ENCODE measurements around the gene RBM14. TPM values are rescaled to one million over a fixed set of nuclear protein-coding genes. Genes with fewer than 3 reads are reported as not detected.

RBM14 gene
- total and polyA plus RNA-seq, 9 of the 15 experiments (the other 6 are each of a cell fraction or from before 2014, with no cell fraction given) = 5.5 to 131 (median 42.6) TPM

DNA sequence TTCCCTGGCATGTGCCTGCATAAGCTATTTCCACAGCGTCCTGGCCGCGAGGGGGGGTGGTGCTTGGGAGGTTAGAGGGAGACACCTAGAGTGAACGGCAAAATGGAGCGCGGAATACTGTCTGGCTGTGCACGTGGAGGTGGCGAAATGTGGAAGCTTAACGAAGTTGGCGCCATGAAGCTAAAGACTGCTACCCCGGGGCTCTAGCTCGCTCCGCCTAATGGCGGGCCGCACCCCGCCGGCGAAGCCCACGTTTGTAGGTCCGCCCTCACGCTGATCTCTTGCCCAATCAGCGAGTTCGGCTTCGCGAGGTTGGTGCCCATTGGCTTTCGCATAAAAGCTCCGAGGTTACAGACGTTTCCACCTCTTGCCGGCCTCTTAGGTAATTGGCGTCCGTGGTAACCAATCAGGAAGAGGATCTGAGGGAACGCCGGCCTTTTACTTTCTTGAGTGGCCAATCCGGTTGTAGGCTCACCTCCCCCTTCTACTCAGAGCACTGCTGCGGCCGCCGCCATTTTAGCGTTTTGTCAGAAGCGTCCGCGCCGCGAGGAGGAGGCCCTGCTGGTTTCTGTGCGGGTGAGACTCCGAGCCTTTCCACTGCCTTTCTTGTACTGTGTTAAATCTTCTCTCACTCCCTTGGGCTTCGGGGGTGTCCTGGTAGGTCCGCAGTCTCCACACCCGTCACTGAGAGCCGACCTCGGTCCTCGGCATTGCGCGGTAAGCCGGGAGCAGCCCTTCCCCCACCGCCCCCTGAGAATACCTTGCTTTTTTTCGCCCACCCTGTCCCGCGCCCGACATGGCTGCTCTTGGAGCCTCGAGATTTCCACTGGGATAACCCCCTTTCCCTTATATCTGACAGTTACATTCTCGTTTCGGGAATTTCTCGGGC lies 22.0 kb downstream of the RBM14 start, which contains the start of gene RBM4 (continued):
- TF ChIP-seq, protein P1, sequence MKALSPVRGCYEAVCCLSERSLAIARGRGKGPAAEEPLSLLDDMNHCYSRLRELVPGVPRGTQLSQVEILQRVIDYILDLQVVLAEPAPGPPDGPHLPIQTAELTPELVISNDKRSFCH (CRISPR knock-in tag; IDR thresholded peaks at IDR 0.05) = no peak
- TF ChIP-seq, protein P1 (tag; IDR thresholded peaks at IDR 0.05) = peak; percentile 57; the same call in 1 of the 2 replicates
- TF ChIP-seq JUN (IDR thresholded peaks at IDR 0.05; ENCODE audit: borderline replicate concordance, low read depth, low read length) (no peak), JUN (CRISPR knock-in tag; IDR thresholded peaks at IDR 0.05; ENCODE audit: borderline replicate concordance) (no peak), MYC (IDR thresholded peaks at IDR 0.05; ENCODE audit: low read depth, low read length) (peak; percentile 89), MYC (CRISPR knock-in tag; IDR thresholded peaks at IDR 0.05; ENCODE audit: borderline replicate concordance, low read depth) (peak; percentile 32; the same call in 1 of the 2 replicates), NRF1 (conservative IDR thresholded peaks at IDR 0.05 in 1 of 2, IDR thresholded peaks at IDR 0.05 in 1 of 2) (peak in 1 of 2 experiments; percentile 36), NFRKB (IDR thresholded peaks at IDR 0.05; ENCODE audit: low read depth) (peak; percentile 93), ZNF197 (CRISPR knock-in tag; IDR thresholded peaks at IDR 0.05; ENCODE audit: low read depth) (no peak), E2F3 (CRISPR knock-in tag; IDR thresholded peaks at IDR 0.05) (0 out of 2 replicates have a peak, but pooled peaks have one; percentile 52)
- TF ChIP-seq, protein P2, sequence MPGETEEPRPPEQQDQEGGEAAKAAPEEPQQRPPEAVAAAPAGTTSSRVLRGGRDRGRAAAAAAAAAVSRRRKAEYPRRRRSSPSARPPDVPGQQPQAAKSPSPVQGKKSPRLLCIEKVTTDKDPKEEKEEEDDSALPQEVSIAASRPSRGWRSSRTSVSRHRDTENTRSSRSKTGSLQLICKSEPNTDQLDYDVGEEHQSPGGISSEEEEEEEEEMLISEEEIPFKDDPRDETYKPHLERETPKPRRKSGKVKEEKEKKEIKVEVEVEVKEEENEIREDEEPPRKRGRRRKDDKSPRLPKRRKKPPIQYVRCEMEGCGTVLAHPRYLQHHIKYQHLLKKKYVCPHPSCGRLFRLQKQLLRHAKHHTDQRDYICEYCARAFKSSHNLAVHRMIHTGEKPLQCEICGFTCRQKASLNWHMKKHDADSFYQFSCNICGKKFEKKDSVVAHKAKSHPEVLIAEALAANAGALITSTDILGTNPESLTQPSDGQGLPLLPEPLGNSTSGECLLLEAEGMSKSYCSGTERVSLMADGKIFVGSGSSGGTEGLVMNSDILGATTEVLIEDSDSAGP (CRISPR knock-in tag; IDR thresholded peaks at IDR 0.05) = no peak
- TF ChIP-seq, protein P3, sequence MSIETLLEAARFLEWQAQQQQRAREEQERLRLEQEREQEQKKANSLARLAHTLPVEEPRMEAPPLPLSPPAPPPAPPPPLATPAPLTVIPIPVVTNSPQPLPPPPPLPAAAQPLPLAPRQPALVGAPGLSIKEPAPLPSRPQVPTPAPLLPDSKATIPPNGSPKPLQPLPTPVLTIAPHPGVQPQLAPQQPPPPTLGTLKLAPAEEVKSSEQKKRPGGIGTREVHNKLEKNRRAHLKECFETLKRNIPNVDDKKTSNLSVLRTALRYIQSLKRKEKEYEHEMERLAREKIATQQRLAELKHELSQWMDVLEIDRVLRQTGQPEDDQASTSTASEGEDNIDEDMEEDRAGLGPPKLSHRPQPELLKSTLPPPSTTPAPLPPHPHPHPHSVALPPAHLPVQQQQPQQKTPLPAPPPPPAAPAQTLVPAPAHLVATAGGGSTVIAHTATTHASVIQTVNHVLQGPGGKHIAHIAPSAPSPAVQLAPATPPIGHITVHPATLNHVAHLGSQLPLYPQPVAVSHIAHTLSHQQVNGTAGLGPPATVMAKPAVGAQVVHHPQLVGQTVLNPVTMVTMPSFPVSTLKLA (conservative IDR thresholded peaks at IDR 0.05) = peak; percentile 89 to 91
- TF ChIP-seq, protein P4, sequence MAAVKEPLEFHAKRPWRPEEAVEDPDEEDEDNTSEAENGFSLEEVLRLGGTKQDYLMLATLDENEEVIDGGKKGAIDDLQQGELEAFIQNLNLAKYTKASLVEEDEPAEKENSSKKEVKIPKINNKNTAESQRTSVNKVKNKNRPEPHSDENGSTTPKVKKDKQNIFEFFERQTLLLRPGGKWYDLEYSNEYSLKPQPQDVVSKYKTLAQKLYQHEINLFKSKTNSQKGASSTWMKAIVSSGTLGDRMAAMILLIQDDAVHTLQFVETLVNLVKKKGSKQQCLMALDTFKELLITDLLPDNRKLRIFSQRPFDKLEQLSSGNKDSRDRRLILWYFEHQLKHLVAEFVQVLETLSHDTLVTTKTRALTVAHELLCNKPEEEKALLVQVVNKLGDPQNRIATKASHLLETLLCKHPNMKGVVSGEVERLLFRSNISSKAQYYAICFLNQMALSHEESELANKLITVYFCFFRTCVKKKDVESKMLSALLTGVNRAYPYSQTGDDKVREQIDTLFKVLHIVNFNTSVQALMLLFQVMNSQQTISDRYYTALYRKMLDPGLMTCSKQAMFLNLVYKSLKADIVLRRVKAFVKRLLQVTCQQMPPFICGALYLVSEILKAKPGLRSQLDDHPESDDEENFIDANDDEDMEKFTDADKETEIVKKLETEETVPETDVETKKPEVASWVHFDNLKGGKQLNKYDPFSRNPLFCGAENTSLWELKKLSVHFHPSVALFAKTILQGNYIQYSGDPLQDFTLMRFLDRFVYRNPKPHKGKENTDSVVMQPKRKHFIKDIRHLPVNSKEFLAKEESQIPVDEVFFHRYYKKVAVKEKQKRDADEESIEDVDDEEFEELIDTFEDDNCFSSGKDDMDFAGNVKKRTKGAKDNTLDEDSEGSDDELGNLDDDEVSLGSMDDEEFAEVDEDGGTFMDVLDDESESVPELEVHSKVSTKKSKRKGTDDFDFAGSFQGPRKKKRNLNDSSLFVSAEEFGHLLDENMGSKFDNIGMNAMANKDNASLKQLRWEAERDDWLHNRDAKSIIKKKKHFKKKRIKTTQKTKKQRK (IDR thresholded peaks at IDR 0.05; ENCODE audit: borderline replicate concordance, low read depth, low read length) = peak; percentile 69; the same call in 1 of the 2 replicates
- TF ChIP-seq, protein P5, sequence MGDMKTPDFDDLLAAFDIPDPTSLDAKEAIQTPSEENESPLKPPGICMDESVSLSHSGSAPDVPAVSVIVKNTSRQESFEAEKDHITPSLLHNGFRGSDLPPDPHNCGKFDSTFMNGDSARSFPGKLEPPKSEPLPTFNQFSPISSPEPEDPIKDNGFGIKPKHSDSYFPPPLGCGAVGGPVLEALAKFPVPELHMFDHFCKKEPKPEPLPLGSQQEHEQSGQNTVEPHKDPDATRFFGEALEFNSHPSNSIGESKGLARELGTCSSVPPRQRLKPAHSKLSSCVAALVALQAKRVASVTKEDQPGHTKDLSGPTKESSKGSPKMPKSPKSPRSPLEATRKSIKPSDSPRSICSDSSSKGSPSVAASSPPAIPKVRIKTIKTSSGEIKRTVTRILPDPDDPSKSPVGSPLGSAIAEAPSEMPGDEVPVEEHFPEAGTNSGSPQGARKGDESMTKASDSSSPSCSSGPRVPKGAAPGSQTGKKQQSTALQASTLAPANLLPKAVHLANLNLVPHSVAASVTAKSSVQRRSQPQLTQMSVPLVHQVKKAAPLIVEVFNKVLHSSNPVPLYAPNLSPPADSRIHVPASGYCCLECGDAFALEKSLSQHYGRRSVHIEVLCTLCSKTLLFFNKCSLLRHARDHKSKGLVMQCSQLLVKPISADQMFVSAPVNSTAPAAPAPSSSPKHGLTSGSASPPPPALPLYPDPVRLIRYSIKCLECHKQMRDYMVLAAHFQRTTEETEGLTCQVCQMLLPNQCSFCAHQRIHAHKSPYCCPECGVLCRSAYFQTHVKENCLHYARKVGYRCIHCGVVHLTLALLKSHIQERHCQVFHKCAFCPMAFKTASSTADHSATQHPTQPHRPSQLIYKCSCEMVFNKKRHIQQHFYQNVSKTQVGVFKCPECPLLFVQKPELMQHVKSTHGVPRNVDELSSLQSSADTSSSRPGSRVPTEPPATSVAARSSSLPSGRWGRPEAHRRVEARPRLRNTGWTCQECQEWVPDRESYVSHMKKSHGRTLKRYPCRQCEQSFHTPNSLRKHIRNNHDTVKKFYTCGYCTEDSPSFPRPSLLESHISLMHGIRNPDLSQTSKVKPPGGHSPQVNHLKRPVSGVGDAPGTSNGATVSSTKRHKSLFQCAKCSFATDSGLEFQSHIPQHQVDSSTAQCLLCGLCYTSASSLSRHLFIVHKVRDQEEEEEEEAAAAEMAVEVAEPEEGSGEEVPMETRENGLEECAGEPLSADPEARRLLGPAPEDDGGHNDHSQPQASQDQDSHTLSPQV (IDR thresholded peaks at IDR 0.05) = peak; percentile 97

All from K562 (cell line).